Left ventricle myocardium inferior (tissue), 1 donor: ENCODE data around the gene TMEM163. TPM values are rescaled to one million over a fixed set of nuclear protein-coding genes. Genes with fewer than 3 reads are reported as not detected.

Experiments used
- DNase-seq: peaks from one replicate; pipeline ENCODE4 v3.0.0-alpha.2; 2020
- H3K27ac ChIP-seq: fragments of 200-600 bp; replicated peaks from 2 replicates; pipeline ENCODE4 v1.8.0; 2021
- H3K27me3 ChIP-seq: fragments of 200-600 bp; 2 replicates; pipeline ENCODE4 v1.8.0; 2021; ENCODE audit warnings: low read depth
- H3K36me3 ChIP-seq: fragments of 200-600 bp; 2 replicates; pipeline ENCODE4 v1.8.0; 2021
- H3K4me1 ChIP-seq: fragments of 200-600 bp; 2 replicates; pipeline ENCODE4 v1.8.0; 2021
- H3K4me3 ChIP-seq: fragments of 200-600 bp; 2 replicates; pipeline ENCODE4 v1.8.0; 2021; ENCODE audit warnings: mild to moderate bottlenecking, moderate library complexity
- H3K9me3 ChIP-seq: fragments of 200-600 bp; replicated peaks from 2 replicates; pipeline ENCODE4 v1.8.0; 2021
- intact Hi-C: fragments of 100-400 bp; cut with micrococcal nuclease; formaldehyde crosslinking; loops from one replicate; pipeline ENCODE4 v1.11.0; 2022
- total RNA-seq: library from RNA; stranded (reverse); fragmentation: NEBNext Ultra II Directional; extraction: Animal tissue kit (Norgen Biotek cat#: 25700); gene quantifications from one replicate; pipeline ENCODE4 v1.2.1, GENCODE V29; 2021
- TF ChIP-seq, protein P1 (sequence below): fragments of 200-600 bp; IDR thresholded peaks from 2 replicates; pipeline ENCODE4 v1.8.0; 2021; ENCODE audit warnings: antibody characterized with exemption, mild to moderate bottlenecking, borderline replicate concordance
- donor health status: DM: no; HTN: yes; CAD: no; lungs with severe emphysema.

TMEM163 gene
- total RNA-seq, 1 donor from 2014 or later: 0.22 TPM

DNA sequence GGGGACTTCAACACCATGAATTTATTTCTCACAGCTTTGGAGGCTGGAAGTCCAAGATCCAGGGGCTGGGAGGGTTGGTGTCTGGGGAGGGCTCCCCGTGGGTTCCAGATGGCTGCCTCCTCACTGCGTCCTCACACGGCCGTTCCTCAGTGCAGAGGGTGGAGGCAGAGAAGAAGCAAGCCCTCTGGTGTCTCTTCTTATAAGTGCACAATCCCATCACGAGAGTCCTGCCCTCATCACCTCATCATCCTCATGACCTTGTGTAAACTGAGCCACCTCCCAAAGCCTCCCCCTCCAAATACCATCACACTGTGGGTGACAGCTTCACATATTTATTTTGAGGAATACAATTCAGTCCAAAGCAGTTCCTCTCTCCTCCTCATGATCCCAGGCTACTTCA, 26.3 kb downstream of the TMEM163 start:
- intact Hi-C loops: no loop called here
- Histone ChIP-seq H3K4me1 (peaks cover 8% of the 10 kb centered on the region), H3K36me3 (no peaks in the 10 kb centered on the region), H3K27me3 (no peaks in the 10 kb centered on the region), H3K9me3 (no peaks in the 10 kb centered on the region), H3K4me3 (no peak overlapping the region), H3K27ac (no peak overlapping the region)
- TF ChIP-seq, protein P1, sequence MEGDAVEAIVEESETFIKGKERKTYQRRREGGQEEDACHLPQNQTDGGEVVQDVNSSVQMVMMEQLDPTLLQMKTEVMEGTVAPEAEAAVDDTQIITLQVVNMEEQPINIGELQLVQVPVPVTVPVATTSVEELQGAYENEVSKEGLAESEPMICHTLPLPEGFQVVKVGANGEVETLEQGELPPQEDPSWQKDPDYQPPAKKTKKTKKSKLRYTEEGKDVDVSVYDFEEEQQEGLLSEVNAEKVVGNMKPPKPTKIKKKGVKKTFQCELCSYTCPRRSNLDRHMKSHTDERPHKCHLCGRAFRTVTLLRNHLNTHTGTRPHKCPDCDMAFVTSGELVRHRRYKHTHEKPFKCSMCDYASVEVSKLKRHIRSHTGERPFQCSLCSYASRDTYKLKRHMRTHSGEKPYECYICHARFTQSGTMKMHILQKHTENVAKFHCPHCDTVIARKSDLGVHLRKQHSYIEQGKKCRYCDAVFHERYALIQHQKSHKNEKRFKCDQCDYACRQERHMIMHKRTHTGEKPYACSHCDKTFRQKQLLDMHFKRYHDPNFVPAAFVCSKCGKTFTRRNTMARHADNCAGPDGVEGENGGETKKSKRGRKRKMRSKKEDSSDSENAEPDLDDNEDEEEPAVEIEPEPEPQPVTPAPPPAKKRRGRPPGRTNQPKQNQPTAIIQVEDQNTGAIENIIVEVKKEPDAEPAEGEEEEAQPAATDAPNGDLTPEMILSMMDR: no peak
- DNase-seq: no peak

DNA sequence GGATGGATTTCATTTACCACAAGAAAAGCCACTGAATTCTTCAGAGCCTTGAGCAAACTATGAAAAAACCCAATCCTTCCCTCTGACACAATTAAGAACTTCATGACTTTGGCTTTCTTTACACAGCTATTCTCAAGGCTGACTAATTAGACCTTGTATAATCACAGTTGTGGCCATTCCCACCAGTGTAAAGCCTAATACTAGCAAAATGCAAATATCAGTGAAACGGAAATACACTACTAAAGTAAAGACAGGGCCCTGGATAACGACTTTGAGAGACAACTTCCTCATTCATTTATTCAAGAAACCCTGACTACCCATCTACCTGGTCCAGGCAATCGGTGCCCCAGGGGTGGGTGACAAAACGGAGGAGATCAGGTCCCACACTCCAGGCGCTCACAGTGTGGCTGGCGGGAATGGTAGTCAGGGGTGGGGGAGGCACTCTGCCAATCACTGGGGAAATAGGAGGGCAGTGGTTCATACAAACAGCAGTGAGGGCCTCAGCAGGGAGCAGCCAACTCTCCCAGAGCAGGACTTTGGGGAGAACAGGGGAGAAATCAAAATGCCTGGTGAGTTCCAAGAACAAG, 28.1 kb downstream of the TMEM163 start:
- Histone ChIP-seq H3K27me3 (no peaks in the 10 kb centered on the region), H3K4me3 (no peak overlapping the region), H3K27ac (no peak overlapping the region), H3K9me3 (peaks cover 8% of the 10 kb centered on the region), H3K4me1 (no peaks in the 10 kb centered on the region), H3K36me3 (no peaks in the 10 kb centered on the region)
- no peak for DNase-seq
- TF ChIP-seq, protein P1: no peak
- intact Hi-C loops: no loop called here

GRCh38 chr2:134689315-134689714, 29.5 kb downstream of the TMEM163 start:
- DNase-seq: no peak
- H3K36me3 ChIP-seq: no peaks in the 10 kb centered on the region
- intact Hi-C loops: no loop called here
- TF ChIP-seq, protein P1: no peak
- H3K9me3 ChIP-seq: peaks cover 8% of the 10 kb centered on the region
- no peaks in the 10 kb centered on the region for H3K4me1 ChIP-seq
- H3K27ac ChIP-seq: no peak overlapping the region
- H3K27me3 ChIP-seq: no peaks in the 10 kb centered on the region
- H3K4me3 ChIP-seq: no peak overlapping the region

DNA sequence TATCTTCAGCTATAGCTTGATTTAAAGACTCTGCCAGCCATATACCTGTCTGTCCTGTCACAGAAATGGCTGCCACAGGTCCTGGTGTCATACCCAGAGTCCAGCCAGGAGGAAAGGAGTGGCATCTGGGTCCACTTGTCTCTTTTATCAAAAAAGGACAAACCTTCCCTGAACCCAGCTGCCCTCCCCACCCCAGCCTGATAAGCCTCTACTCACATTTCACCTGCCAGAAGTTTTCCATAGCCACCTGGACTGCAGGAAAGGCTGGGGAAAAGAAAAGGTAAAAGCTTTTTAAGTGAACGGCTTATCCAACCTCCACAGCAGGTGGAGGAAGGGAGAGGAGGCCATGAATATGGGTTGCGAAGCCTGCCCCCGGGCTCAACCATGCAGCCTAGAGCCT, 32.8 kb downstream of the TMEM163 start:
- no peak overlapping the region for H3K4me3 ChIP-seq
- peaks cover 6% of the 10 kb centered on the region for H3K27me3 ChIP-seq
- no peak overlapping the region for H3K27ac ChIP-seq
- intact Hi-C loops: no loop called here
- no peaks in the 10 kb centered on the region for H3K36me3 ChIP-seq
- peaks cover 8% of the 10 kb centered on the region for H3K9me3 ChIP-seq
- no peak for DNase-seq
- TF ChIP-seq, protein P1: no peak
- peaks cover 4% of the 10 kb centered on the region for H3K4me1 ChIP-seq

- intact Hi-C loops: no loop called here
These were observed 35.2 kb downstream of the TMEM163 start for GRCh38 chr2:134683561-134684112.

More at GRCh38 chr2:134683561-134684112, 35.2 kb downstream of the TMEM163 start:
- Histone ChIP-seq H3K27me3 (peaks cover 8% of the 10 kb centered on the region), H3K9me3 (peaks cover 8% of the 10 kb centered on the region), H3K4me3 (no peak overlapping the region), H3K27ac (no peak overlapping the region), H3K36me3 (no peaks in the 10 kb centered on the region), H3K4me1 (peaks cover 7% of the 10 kb centered on the region)
- no peak for DNase-seq
- TF ChIP-seq, protein P1: no peak
